DMS53 treated with DMSO at 0.1 percent for 48 hours (cell line): ENCODE results near the gene MFSD2A.
"Not testable (repeated sequence)": the region's sequence is repeated elsewhere in the genome, so short reads cannot be mapped to it uniquely, and the experiment has no call there.

Experiments used
- DNase-seq: peaks from one replicate; lab custom pipeline; 2025; ENCODE audit not compliant: unreplicated experiment; lab: John Stamatoyannopoulos, UW

The MFSD2A gene

DNA sequence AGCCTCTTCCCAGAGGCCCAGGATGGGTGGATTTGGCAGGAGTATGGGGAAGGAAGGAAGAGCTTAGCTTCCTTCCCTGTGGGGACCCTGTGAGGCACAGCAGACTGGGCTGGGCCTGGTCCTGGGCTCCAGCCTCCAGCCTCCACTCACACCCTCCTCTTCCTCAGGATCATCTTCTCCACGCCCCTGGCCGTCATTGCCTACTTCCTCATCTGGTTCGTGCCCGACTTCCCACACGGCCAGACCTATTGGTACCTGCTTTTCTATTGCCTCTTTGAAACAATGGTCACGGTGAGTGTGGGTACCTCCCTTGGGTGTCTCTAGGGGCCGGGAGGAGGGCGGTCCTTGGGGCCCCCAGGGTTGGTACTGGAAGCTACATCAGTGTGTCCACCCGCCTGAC lies 10.1 kb downstream of the MFSD2A start:
- no peak for DNase-seq

DNA sequence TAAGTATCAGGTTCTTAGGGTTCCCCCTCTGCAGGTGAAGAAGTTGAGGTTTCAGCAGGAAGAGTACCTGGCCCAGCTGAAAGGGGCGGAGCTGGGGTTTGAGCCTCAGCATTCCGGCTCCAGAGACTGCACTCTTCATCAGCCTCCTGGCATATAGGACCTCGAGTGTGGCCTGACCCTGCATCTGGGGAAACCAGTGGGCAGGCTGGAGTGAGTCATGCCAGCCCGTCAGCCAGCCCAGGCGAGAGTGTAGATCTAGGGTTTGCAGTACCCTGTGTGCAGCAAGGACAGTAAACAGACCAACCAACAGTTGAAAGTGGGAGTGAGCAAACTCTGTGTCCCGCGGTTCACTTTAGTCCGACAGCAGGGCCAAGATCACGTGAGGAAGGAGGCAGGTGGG lies 14.1 kb downstream of the MFSD2A start:
- no peak for DNase-seq

DNA sequence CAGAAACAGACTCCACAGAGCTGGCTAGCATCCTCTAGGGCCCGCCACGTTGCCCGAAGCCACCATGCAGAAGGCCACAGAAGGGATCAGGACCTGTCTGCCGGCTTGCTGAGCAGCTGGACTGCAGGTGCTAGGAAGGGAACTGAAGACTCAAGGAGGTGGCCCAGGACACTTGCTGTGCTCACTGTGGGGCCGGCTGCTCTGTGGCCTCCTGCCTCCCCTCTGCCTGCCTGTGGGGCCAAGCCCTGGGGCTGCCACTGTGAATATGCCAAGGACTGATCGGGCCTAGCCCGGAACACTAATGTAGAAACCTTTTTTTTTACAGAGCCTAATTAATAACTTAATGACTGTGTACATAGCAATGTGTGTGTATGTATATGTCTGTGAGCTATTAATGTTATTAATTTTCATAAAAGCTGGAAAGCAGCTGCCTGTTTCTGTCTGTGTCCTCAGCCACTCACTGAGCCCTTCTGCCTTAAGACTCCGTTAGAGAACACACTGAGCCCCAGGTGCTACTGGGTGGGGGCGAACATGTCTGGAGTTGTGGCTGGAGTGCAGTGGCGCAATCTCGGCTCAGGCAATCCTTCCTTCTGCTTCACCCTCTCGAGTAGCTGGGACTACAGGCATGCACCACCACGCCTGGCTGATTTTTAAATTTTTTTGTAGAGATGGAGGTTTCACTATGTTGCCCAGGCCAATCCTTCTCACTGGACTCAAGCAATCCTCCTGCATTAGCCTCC lies 14.8 kb downstream of the MFSD2A start:
- no peak for DNase-seq

DNA sequence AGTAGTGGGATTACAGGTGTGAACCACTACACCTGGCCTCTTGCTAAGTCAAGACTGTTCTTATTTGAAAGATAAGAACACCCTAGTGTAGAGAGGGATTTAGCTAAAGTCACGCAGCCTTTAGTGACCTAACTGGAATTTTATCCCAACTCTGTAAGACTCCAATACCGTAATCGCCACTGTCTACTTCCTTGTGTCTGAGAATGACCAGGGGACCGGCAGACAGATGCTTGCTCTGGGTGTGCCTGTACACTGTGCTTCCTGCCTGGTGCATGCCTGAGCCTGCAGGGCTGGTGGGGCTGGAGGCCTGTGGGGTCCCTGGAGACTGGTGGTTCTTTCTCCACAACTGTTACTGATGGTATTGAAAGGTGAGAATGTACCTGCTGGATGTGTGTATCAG lies 15.3 kb downstream of the MFSD2A start:
- DNase-seq, result no peak

DNA sequence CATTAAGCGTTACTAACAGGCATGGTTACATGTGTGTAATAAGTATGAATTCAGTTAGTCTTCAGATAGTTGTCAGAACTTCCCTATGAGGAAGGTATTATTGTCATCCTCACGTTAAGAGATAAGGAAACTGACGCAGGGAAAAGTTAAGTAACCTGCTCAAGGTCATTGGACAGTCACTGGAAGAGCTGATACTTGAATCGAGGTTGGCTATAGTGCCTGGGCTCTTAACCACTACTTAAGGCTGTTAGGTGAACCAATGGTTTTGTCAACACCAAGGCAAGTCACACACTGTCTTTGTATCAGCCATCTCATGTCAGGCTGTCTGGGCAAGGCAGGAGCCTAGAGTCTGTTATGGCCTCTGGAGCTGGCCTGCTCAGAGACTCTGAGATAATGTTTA lies 16.2 kb downstream of the MFSD2A start:
- no peak for DNase-seq

DNA sequence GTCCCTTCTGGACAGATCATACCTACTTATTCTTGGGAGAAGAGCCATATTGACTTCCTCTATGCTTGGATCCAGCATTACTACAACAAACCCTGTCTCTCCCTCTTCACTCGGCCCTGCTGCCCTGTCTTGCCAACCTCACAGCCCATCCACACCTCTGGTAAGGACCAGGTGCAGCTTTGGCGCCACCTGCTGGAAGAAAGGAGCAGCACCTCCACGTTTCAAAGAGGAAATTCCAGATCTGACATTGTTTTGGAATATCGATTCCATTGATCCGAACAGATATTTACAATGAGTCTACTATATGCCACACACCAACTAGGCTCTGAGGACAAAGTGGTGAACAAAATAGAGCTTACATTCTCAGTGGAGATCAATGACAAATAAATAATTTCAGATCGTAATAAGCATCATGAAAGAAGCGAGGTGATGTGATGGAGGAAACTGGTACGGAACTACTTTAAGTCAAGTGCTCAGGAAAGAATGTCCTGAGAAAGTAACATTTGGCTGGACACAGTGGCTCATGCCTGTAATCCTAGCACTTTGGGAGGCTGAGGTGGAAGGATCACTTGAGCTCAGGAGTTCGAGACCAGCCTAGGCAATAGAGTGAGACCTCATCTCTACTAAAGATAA lies 18.7 kb downstream of the MFSD2A start:
- DNase-seq, result peak; percentile 64

DNA sequence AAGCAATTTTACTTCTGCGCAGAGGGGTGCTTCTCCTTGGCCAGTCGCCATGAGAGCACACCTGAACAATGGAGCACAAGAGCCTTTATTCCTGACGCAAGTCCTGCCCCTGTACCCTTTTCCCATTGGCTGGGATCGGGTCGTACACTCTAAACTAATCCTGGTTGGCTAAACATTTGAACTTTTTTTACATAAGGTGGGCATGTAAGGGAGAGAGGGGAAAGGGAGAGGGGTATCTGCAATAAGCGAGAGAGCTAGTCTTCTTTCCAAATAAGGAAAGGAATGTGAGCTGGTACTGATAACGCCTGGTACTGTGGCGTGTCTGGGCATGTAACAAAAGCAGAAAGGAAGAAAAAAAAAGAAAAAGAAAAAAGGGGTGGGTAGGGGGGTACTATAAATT lies 21.8 kb downstream of the MFSD2A start:
- DNase-seq, result no peak

DNA sequence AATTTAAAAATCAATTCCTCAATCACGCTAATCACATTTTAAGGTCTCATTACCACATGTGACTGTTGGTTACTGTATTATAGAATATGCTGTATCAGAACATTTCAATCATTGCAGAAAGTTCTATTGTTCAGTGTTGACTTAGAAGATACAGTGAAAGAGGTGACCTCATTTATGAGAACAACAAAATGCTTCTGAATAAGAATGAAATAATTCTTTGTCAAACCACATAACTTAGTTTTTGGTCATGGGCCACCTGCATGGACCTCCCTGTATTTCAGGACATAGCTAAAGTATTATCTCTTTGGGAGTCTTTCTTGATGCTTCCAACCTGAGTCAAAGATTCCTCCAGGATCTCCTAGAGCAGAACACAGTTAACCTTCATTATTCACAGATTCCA lies 22.3 kb downstream of the MFSD2A start:
- no peak for DNase-seq

DNA sequence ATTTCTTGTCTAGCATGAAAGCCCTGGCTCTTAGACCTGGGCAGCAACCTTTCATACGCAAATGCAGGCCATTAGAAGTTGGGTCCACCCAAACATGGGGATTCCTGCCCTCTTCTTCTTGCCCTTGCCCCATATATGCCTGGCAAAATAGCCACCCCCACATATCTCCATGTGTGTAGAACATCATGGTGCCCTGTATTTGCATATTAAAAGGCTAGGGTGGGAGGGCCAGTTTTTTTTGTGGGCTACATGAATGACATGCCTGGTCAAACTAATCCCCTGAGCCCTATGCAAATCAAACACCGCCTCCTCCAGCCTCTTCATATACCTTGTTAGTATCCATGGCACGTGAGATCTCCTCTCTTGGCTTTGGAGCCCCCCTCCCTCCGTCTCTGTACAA lies 24.7 kb downstream of the MFSD2A start:
- DNase-seq, result no peak

DNA sequence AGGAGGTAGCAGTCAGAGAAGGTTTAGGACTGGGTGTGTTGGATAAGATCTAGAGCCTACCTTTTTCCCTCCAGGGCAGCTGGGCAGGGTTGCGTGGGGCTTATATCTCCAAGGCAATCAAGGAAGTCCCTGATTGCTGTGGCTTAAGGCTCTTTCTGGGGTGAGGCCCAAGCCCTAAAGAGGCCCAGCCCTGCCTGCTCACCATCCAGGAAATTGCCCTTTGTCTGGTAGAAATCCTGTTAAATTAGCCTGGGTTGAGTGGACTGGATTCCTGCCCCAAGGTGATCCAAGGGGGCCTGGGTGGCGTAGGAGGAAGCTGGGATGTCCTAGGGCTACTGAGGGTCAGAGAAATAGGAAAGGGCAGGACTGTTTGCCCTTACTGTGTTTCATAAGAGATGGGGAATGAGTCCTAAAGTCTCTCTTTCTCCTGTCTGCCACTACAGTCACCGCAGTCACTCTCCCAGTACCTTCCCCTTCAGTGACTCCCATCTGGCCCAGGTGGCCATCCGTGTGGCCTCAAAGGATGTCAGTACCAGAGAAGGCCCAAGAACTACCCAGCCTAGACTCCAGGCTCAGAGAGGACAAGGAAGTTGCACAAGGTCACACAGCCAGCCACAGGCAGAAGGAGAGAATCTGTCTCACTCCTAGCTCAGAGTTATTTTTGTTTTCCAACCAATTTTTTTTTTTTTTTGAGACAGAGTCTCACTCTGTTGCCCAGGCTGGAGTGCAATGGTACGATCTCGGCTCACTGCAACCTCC lies 25.8 kb downstream of the MFSD2A start:
- DNase-seq, result no peak

DNA sequence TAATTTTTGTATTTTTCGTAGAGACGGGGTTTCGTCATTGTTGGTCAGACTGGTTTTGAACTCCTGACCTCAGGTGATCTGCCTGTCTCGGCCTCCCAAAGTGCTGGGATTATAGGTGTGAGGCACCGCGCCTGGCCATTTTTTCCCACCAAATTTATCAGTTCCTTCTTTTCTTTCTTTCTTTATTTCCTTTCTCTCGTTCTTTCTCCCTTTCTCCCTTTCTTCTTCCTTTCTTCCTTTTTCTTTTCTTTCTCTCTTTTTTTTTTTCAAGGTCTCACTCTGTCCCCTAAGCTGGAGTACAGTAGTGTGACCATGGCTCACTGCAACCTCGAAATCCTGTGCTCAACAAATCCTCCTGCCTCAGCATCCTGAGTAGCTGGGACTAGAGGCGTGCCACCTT lies 26.4 kb downstream of the MFSD2A start:
- no peak for DNase-seq

DNA sequence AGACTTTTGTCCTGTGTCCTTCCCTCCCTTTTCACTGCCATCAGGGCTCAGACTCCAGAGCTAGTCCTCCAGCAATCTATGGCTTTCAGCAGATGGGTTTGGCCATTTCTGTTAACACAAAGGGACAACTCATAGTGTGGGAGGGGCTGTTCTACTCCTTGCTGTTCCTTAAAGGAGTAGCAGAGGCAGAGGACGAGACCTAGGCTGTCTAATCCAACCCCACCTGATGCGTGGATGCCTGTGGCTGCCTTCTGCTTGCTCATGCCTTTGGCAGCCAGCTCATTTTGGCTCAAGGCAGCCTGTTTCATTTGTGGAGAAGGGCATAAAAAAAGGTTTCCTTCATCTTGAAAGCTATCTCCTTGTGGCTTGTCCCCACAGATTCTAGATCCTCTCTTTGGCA lies 27.0 kb downstream of the MFSD2A start:
- DNase-seq, result no peak

DNA sequence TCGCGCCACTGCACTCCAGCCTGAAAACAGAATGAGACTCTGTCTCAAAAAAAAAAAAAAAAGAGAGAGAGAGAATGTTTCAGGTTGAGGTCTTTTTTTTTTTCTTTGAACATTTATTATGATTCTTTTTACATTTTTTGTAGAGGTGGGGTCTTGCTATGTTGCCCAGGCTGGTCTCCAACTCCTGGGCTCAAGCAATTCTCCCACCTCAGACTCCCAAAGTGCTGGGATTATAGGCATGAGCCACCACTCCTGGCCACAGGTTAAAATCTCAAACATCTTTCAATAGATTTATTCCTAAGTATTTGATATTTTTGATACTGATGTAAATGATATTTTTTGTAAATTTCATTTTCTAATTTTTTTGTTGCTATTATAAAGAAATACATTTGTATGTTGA lies 29.5 kb downstream of the MFSD2A start:
- DNase-seq, result not testable (repeated sequence)

DNA sequence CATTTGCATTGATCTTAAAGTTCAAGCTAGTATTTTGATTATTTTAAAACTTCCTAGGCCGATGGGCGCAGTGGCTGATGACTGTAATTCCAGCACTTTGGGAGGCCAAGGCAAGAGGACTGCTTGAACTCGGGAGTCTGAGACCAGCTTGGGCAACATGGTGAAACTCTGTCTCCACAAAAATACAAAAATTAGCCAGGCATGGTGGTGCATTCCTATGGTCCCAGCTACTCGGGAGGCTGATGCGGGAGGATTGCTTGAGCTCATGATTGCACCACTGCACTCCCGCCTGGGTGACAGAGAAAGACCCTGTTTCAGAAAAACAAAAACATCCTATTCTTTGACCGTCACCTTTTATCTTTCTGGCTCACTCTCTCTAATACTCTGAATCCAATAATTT lies 30.0 kb downstream of the MFSD2A start:
- no peak for DNase-seq

DNA sequence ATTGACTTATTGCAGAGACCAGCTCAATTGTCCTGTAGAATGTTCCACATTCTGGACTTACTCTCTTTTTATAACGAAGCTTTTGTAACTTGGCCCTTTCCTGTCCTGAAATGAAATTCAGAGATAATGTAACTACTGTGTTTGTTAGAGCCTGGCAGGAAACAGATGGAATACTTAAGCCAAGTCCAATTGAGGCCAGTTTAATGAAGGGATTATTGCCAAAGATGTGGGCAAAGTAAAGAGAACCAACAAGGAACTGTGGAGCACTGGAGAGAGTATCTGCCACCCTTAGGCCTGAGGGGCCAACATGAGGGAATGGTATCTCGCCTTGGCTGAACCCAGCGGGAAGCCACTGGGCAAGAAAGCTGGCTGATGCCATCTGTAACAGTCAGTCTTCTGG lies 32.9 kb downstream of the MFSD2A start:
- DNase-seq, result no peak

DNA sequence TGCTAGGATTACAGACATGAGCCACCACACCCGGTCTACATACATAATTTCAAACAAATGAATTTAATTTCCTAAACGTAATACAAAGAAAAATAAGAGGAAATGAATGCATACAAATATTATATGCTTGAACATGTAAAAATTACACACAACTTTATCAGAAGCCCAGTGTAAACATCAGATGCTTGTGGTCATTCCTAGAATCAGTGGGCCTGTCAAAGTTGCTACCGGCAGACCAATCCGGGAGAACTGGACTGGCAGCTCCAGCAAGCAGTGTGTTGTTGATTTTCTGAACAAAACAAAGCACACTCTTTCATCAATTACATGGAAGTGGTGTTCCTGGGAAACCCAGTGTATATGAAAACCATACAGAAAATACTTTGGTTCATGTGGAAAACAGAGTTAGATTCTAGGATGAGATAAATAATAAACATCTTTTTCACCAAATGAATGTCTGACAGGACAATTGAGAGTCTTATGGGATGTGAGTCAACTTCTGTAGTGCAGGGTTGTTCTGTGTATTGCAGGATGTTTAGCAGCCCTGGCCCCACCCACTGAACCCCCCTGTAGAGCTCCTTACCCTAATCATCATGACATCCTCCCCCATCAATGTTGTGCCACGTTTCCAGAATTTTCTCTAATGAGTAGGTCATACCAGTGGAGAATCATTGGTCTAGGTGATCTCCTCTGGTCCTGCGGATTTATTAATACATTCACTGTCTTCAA lies 33.8 kb downstream of the MFSD2A start:
- peak; percentile 40 for DNase-seq

DNA sequence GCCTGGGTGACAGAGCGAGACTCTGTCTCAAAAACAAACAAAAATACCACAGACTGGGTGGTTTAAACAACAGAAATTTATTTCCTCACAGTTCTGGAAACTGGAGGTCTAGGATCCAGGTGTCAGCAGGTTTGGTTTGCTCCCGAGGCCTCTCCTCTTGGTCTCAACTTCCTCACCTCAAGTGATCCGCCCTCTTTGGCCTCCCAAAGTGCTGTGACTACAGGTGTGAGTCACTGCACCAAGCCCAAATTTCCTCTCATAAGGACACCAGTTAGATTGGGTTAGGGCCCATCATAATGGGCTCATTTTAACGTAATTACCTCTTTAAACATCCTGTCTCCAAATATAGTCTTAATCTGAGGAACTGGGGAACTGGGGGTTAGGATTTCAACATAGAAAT lies 35.5 kb downstream of the MFSD2A start:
- no peak for DNase-seq

DNA sequence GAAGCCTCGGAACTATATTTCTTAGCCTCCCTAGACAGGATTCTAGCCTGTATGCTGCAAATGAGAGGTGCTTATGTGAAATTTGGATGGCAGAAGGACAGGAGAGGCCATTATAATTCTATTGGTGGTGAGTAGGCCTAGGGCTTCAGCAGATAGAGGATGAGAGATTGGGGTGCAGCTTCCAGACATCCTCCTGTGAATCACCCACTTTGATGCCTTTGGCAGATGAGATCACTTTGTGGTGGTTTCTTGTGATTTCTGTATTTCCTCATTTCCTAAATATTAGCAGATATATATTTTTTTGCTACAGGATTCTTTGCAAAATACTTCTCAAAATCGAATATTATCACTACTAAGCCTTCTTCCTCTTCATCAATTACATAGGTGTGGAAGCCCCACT lies 37.3 kb downstream of the MFSD2A start:
- no peak for DNase-seq

DNA sequence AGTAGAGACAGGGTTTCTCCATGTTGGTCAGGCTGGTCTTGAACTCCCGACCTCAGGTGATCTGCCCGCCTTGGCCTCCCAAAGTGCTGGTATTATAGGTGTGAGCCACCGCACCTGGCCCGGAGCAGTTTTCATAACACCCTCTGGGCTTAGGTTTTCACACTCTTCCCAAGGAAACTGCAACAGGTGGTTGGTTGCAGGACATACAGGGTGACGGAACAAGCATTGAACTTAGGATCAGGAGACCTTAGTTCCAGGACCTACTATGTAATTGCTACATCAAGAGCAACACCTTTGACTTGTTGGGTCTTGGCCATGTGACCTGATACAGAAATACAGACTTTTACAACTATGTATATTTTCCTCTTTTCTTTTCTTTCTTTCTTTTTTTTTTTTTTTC lies 37.9 kb downstream of the MFSD2A start:
- no peak for DNase-seq

DNA sequence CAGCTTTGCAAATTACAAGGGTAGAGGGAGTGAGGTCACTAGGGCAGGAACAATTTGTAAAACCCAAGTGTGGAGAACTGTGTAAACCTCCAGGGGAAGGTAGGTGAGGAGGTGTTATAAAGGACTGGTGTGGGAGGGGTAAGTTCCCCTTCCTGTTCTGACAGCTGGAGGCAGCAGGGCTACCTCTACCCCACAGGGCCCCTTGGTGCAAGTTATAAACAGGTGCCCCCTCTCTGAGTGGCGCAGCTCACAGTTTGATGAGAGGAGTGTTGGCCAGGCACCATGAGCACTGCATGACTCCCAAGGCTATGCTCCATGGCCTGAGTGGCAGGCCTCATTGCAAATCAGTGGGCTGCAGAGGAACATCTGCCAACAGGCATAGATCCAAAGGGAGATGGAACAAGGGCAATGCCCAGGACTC lies 41.0 kb downstream of the MFSD2A start:
- DNase-seq, result no peak

DNA sequence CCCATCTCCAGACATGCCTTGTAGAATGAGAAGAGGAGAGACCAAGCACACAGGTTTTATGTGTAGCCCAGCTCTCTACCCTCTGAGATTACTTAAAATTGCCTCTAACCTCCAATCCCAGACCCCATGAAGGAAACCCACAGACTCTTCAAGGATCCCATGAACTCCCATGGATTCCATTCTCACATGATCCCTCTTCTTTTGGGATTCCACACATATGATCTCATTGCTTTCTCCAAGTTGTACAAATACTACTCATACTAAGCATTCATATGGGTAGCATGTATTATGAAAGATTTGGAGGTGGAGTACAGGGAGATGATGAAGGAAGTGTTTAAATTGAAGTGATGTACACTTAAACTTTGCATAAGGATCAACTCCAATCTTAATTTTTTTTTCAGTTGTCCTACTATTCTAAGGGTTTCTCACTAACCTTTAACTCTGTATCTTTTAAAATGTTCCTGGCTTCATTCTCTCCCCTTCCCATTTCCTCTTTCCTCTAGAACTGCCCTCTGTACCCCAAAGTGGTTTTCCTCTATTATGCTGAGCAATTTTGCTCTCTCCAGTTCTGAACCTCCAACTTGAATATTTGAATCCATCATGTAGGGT lies 41.6 kb downstream of the MFSD2A start:
- DNase-seq, result no peak
